ENCODE data around the gene FRMPD2. TPM values are rescaled to one million over a fixed set of nuclear protein-coding genes. Genes with fewer than 3 reads are reported as not detected.

FRMPD2 gene
- total and polyA plus RNA-seq, 12 donors, result under 0.01 to 0.55 TPM; not detected in 10

DNA sequence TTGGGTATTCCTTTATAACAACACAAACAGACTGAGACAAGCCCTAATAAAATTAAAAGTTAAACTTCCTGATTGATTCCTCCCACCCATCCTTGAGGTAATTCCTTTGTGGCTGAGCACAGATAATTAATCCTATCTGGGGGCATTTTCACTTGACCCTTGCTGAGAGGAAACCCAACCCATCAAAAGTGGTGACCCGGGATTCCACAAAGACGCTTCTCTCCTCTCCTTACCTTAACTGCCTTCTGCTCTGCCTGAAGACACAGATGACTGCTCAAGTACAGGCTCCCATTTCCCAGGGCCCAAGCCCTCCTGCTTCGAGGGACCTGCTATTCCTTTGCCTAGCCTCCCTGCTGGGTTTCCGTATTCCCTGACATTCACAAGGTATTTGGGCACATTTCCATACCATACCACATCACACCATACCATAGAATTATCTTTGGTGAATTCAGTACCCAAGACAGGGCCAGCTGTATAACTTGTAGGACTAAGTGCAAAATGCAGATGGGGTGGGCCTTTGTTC lies 22.1 kb upstream of the FRMPD2 start:
- no peak for DNase-seq
- H3K27ac ChIP-seq, result no peak overlapping the region
- TF ChIP-seq, protein P1, sequence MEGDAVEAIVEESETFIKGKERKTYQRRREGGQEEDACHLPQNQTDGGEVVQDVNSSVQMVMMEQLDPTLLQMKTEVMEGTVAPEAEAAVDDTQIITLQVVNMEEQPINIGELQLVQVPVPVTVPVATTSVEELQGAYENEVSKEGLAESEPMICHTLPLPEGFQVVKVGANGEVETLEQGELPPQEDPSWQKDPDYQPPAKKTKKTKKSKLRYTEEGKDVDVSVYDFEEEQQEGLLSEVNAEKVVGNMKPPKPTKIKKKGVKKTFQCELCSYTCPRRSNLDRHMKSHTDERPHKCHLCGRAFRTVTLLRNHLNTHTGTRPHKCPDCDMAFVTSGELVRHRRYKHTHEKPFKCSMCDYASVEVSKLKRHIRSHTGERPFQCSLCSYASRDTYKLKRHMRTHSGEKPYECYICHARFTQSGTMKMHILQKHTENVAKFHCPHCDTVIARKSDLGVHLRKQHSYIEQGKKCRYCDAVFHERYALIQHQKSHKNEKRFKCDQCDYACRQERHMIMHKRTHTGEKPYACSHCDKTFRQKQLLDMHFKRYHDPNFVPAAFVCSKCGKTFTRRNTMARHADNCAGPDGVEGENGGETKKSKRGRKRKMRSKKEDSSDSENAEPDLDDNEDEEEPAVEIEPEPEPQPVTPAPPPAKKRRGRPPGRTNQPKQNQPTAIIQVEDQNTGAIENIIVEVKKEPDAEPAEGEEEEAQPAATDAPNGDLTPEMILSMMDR (IDR thresholded peaks at IDR 0.05), result no peak
- TF ChIP-seq POLR2A (IDR thresholded peaks at IDR 0.05), result no peak
- H3K4me1 ChIP-seq (replicated peaks in 1 of 2), result no peaks in the 10 kb centered on the region
- no peaks in the 10 kb centered on the region for H3K9me3 ChIP-seq (replicated peaks in 1 of 3)
- no peaks in the 10 kb centered on the region for H3K36me3 ChIP-seq (replicated peaks in 1 of 2)
- 80 to 89% (median 85%) methylated on average over 4 of the region's 4 CpGs for WGBS, 4 donors
- intact Hi-C loops (cut with DNase I), result no loop called here
- H3K27me3 ChIP-seq, result no peaks in the 10 kb centered on the region
- H3K4me3 ChIP-seq, result no peak overlapping the region

DNA sequence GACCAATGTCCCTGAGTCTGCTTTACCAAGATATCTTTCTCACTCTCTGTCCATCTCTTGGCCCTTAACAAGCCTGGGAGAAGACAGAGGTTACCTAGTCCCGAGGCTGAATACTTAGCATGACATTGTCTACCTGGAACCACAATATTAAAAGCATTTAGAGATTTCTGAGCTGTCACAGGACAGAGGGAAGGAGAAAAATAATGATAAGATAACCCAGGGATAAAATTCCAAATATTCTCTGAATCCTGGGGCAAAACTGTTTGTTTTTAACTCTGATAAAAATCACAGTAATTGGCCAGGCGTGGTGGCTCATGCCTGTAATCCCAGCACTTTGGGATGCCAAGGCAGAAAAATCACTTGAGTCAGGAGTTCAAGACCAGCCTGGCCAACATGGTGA lies 19.9 kb upstream of the FRMPD2 start:
- Histone ChIP-seq H3K4me1 (replicated peaks in 1 of 2) (no peaks in the 10 kb centered on the region), H3K36me3 (replicated peaks in 1 of 2) (no peaks in the 10 kb centered on the region), H3K9me3 (replicated peaks in 1 of 3) (no peaks in the 10 kb centered on the region), H3K27ac (no peak overlapping the region), H3K27me3 (no peaks in the 10 kb centered on the region), H3K4me3 (no peak overlapping the region)
- intact Hi-C loops (cut with DNase I), result no loop called here
- TF ChIP-seq, protein P1 (IDR thresholded peaks at IDR 0.05), result no peak
- no peak for TF ChIP-seq POLR2A (IDR thresholded peaks at IDR 0.05)
- 72 to 86% (median 81%) methylated on average over 2 of the region's 2 CpGs for WGBS, 4 donors
- no peak for DNase-seq

DNA sequence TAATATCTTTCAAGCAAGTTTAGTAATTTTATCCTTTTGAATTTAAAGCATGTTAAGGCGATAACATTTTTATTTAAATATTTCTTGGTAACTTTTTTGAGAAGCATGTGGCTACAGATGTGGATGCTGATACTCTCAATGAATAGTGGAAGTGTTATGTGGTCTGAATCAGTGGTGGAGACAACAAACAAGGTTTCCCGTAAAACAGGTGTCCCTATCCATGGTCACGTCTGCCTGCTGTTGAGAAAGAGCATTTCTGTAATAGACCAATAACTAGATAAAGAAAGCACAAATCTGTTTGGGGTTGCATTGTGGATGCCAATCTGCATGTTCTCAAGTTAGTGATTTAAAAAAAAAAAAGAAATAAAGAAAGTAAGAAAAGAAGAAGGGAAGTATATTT lies 18.1 kb upstream of the FRMPD2 start:
- no peak for TF ChIP-seq POLR2A (IDR thresholded peaks at IDR 0.05)
- Histone ChIP-seq H3K27ac (no peak overlapping the region), H3K4me3 (no peak overlapping the region), H3K27me3 (no peaks in the 10 kb centered on the region), H3K36me3 (replicated peaks in 1 of 2) (no peaks in the 10 kb centered on the region), H3K4me1 (replicated peaks in 1 of 2) (no peaks in the 10 kb centered on the region), H3K9me3 (replicated peaks in 1 of 3) (no peaks in the 10 kb centered on the region)
- no peak for DNase-seq
- intact Hi-C loops (cut with DNase I), result no loop called here
- 87 to 91% (median 89%) methylated on average over 3 of the region's 3 CpGs for WGBS, 4 donors

DNA sequence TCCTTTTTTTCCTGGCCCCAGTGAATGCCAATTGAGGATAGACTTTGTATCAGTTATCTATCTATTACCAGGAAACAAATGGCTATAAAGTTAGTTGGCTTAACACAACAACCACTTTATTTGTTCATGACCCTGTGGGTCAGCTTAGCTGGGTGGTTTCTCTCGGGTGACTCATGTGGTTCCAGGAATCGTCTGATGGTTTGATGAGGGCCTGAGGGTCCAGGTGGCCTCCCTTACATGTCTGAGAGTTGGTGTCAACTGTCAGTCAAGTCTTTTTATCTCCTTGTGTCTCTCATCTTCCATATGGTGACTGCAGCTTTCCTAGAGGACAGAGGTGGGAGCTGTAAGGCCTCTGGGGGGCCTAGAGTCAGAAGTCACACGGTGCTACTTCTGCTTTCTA lies 16.7 kb upstream of the FRMPD2 start:
- Histone ChIP-seq H3K27ac (no peak overlapping the region), H3K9me3 (replicated peaks in 1 of 3) (no peaks in the 10 kb centered on the region), H3K27me3 (no peaks in the 10 kb centered on the region), H3K4me1 (replicated peaks in 1 of 2) (no peaks in the 10 kb centered on the region), H3K4me3 (no peak overlapping the region), H3K36me3 (replicated peaks in 1 of 2) (no peaks in the 10 kb centered on the region)
- WGBS, 4 donors, result 76 to 88% (median 78%) methylated on average over 3 of the region's 3 CpGs
- no peak for TF ChIP-seq POLR2A (IDR thresholded peaks at IDR 0.05)
- TF ChIP-seq, protein P1 (IDR thresholded peaks at IDR 0.05), result no peak
- intact Hi-C loops (cut with DNase I), result no loop called here
- no peak for DNase-seq

DNA sequence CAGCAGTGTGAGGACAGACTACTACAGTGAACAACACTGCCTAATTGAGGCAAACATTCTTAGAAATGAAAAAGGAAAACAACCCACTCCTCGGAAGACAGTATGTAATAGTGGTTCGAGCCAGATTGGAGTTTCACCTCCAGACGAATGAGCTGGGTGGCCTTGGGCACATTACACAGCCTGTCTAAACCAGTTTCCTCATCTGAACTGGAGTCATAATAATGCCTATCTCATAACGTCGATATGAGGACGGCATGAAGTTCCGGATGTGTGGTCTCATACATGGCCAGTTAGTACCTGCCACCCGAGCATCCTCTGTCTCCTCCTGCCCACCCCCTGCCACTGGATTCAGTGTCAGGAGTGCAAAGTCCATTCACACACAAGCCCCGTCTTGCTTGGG lies 15.8 kb upstream of the FRMPD2 start:
- Histone ChIP-seq H3K9me3 (replicated peaks in 1 of 3) (no peaks in the 10 kb centered on the region), H3K4me1 (replicated peaks in 1 of 2) (no peaks in the 10 kb centered on the region), H3K27me3 (no peaks in the 10 kb centered on the region), H3K36me3 (replicated peaks in 1 of 2) (no peaks in the 10 kb centered on the region), H3K4me3 (no peak overlapping the region), H3K27ac (no peak overlapping the region)
- DNase-seq, result no peak
- WGBS, 4 donors, result 64 to 74% (median 69%) methylated on average over 9 of the region's 9 CpGs
- intact Hi-C loops (cut with DNase I), result no loop called here
- TF ChIP-seq, protein P1 (IDR thresholded peaks at IDR 0.05), result no peak
- no peak for TF ChIP-seq POLR2A (IDR thresholded peaks at IDR 0.05)

Data from adrenal gland (tissue), 12 donors.